HepG2 (cell line): ENCODE measurements around the gene ATG2B. TPM values are rescaled to one million over a fixed set of nuclear protein-coding genes. Genes with fewer than 3 reads are reported as not detected.

Experiments used
- ATAC-seq: fragments of 200-7000 bp; cut with Tn5 transposase; 3 replicates; pipeline ENCODE4 v1.9.1; 2020; ENCODE audit warnings: mild to moderate bottlenecking, moderate library complexity
- BruUV-seq: library from RNA; stranded (reverse); fragments of 400-500 nt; replicated peaks from 2 replicates; lab custom pipeline; 2021; lab: Mats Ljungman, UMichigan
- CTCF ChIA-PET: fragments of 300-600 bp; formaldehyde crosslinking; extraction: SDS; loops from one replicate; lab custom pipeline; 2021; ENCODE audit warnings: low total read pairs, inconsistent platforms, low intra/inter-chr PET ratio; lab: Yijun Ruan, JAX
- POLR2A ChIA-PET: fragments of 350-600 bp; sonication (Branson Sonifier 250); formaldehyde crosslinking; loops from one replicate; lab custom pipeline; 2020; ENCODE audit warnings: antibody characterized with exemption, inconsistent platforms; lab: Yijun Ruan, JAX
- DNase-seq: peaks from one replicate; pipeline ENCODE4 v3.0.0-alpha.2; 2015; ENCODE audit warnings: low spot score
- FAIRE-seq: peaks from 3 replicates; lab custom pipeline; 2011; peaks lifted over from hg19 to GRCh38; lab: Jason Lieb, UNC
- H2AFZ ChIP-seq: one replicate; pipeline ENCODE4 v1.6.1; 2011; ENCODE audit warnings: low read length, inconsistent platforms
- H3K27ac ChIP-seq: fragments of 300-600 bp; 3 replicates; pipeline ENCODE4 v1.8.0; 2011; ENCODE audit warnings: mixed run types, mild to moderate bottlenecking, mixed read lengths, low read length, inconsistent platforms; ENCODE audit not compliant: insufficient read depth; ENCODE audit errors: extremely low read length
- H3K27me3 ChIP-seq, 2 experiments: fragments of 200-600 bp in 1 of 2; 2 replicates in 1 of 2; 3 replicates in 1 of 2; pipeline versions ENCODE4 v1.6.0 to v1.8.0; 2011; ENCODE audit warnings: low read length in 2 of 2, mild to moderate bottlenecking in 2 of 2, moderate library complexity in 2 of 2, inconsistent platforms in 1 of 2; ENCODE audit not compliant: insufficient read depth in 2 of 2, control insufficient read depth in 1 of 2
- H3K36me3 ChIP-seq, 2 experiments: fragments of 200-600 bp in 1 of 2; replicated peaks in 1 of 2; 2 replicates in 1 of 2; 3 replicates in 1 of 2; pipeline versions ENCODE4 v1.5.1 to v1.8.0; 2011; ENCODE audit warnings: low read length in 2 of 2, inconsistent platforms in 1 of 2; ENCODE audit not compliant: insufficient read depth in 2 of 2, control insufficient read depth in 1 of 2
- H3K4me1 ChIP-seq: 2 replicates; pipeline ENCODE4 v1.5.1; 2012; ENCODE audit warnings: low read length, inconsistent platforms; ENCODE audit not compliant: insufficient read depth
- H3K4me2 ChIP-seq: 2 replicates; pipeline ENCODE4 v1.6.0; 2011; ENCODE audit warnings: low read depth, low read length, inconsistent platforms
- H3K4me3 ChIP-seq, 3 experiments: fragments of 200-600 bp in 1 of 3; sonication (generic), shearing (Covaris generic) in 1 of 3; replicated peaks in 1 of 3; 2 replicates each; pipeline ENCODE4 v1.5.1; 2011 to 2016; ENCODE audit warnings: low read length in 3 of 3, inconsistent platforms in 2 of 3, low read depth in 2 of 3, mild to moderate bottlenecking in 2 of 3, control low read depth in 1 of 3, mixed read lengths in 1 of 3; ENCODE audit not compliant: insufficient read depth in 1 of 3
- H3K79me2 ChIP-seq: one replicate; pipeline ENCODE4 v1.6.1; 2011; ENCODE audit warnings: low read length, inconsistent platforms; ENCODE audit not compliant: insufficient read depth
- H3K9ac ChIP-seq: 2 replicates; pipeline ENCODE4 v1.6.0; 2011; ENCODE audit warnings: mild to moderate bottlenecking, low read depth, low read length, inconsistent platforms; ENCODE audit not compliant: insufficient read depth
- H3K9me3 ChIP-seq: 2 replicates; pipeline ENCODE4 v1.5.1; 2012; ENCODE audit warnings: mild to moderate bottlenecking, low read length
- H4K20me1 ChIP-seq: 2 replicates; pipeline ENCODE4 v1.6.0; 2011; ENCODE audit warnings: inconsistent platforms, mild to moderate bottlenecking, low read length, moderate library complexity; ENCODE audit not compliant: insufficient read depth
- ADNP ChIP-seq: sonication (generic); formaldehyde crosslinking; IDR thresholded peaks from 2 replicates; pipeline ENCODE4 v1.4.0; 2020; ENCODE audit warnings: missing genetic modification reagents
- AKAP8 ChIP-seq: sonication (generic); formaldehyde crosslinking; IDR thresholded peaks from 2 replicates; pipeline ENCODE4 v1.5.1; 2020; ENCODE audit warnings: mild to moderate bottlenecking, missing genetic modification reagents
- FOXO1 ChIP-seq: sonication (generic); formaldehyde crosslinking; IDR thresholded peaks from 2 replicates; pipeline ENCODE4 v1.4.0; 2020; ENCODE audit warnings: missing genetic modification reagents
- NR2C2 ChIP-seq: sonication (generic); formaldehyde crosslinking; IDR thresholded peaks from 2 replicates; pipeline ENCODE4 v1.4.0; 2020; ENCODE audit warnings: missing genetic modification reagents, mild to moderate bottlenecking, moderate library complexity, borderline replicate concordance
- PAXIP1 ChIP-seq: sonication (generic); formaldehyde crosslinking; conservative IDR thresholded peaks from 2 replicates; pipeline ENCODE4 v1.4.0; 2020; ENCODE audit warnings: mild to moderate bottlenecking, missing genetic modification reagents, moderate library complexity
- ZKSCAN5 ChIP-seq: sonication (generic); formaldehyde crosslinking; IDR thresholded peaks from 2 replicates; pipeline ENCODE4 v1.5.1; 2020; ENCODE audit warnings: mild to moderate bottlenecking, missing genetic modification reagents
- ZNF234 ChIP-seq: sonication (generic); formaldehyde crosslinking; conservative IDR thresholded peaks from 2 replicates; pipeline ENCODE4 v1.5.1; 2020; ENCODE audit warnings: mild to moderate bottlenecking, missing genetic modification reagents
- ZNF318 ChIP-seq: sonication (generic); formaldehyde crosslinking; IDR thresholded peaks from 2 replicates; pipeline ENCODE4 v1.4.0; 2020; ENCODE audit warnings: mild to moderate bottlenecking, missing genetic modification reagents
- ZNF460 ChIP-seq: sonication (generic); formaldehyde crosslinking; IDR thresholded peaks from 2 replicates; pipeline ENCODE4 v1.5.1; 2020; ENCODE audit warnings: missing genetic modification reagents, mild to moderate bottlenecking, borderline replicate concordance
- ZNF513 ChIP-seq: sonication (generic); formaldehyde crosslinking; conservative IDR thresholded peaks from 2 replicates; pipeline ENCODE4 v1.5.0; 2020; ENCODE audit warnings: missing genetic modification reagents
- ZNF652 ChIP-seq: IDR thresholded peaks from 2 replicates; pipeline ENCODE4 v1.6.1; 2016; ENCODE audit warnings: low read depth, borderline replicate concordance
- ZNF850 ChIP-seq: sonication (generic); formaldehyde crosslinking; conservative IDR thresholded peaks from 2 replicates; pipeline ENCODE4 v1.9.0; 2021; ENCODE audit warnings: mild to moderate bottlenecking, missing genetic modification reagents
- WGBS: methylation state at CpG from one replicate; pipeline ENCODE4 v1.1.6; 2017; ENCODE audit warnings: low lambda C conversion rate; 5-methylcytosine and 5-hydroxymethylcytosine counted together
- in situ Hi-C: cut with HindIII; loops from 2 replicates; pipeline ENCODE4 v1.10.0; 2017; ENCODE audit warnings: low pct_unique_long_range_greater_than_20kb; ENCODE audit not compliant: extremely low pct_ligation_motif_present
- intact Hi-C: fragments of 100-400 bp; cut with micrococcal nuclease; formaldehyde crosslinking; loops from one replicate; pipeline ENCODE4 v1.10.0; 2022; ENCODE audit not compliant: unreplicated experiment
- polyA plus RNA-seq, 8 experiments: library from polyadenylated mRNA; depleted of rRNA in 3 of 8; stranded (reverse) in 7 of 8; unstranded in 1 of 8; fragments of >200 nt; fragmentation: Illumina TruSeq in 4 of 8; extraction: Trizol in 4 of 8; gene quantifications; 2 replicates each; pipeline versions ENCODE4 v1.2.1 to v1.2.3, GENCODE V29; 2011 to 2016; ENCODE audit warnings: low read depth in 4 of 8, missing spikeins in 1 of 8, mixed read lengths in 1 of 8; ENCODE audit not compliant: insufficient read depth in 1 of 8
- total RNA-seq, 5 experiments: library from RNA; depleted of rRNA; stranded (reverse); fragments of >200 nt; fragmentation: Illumina TruSeq; extraction: Trizol; gene quantifications; 2 replicates each; pipeline ENCODE4 v1.2.3, GENCODE V29; 2016; ENCODE audit warnings: low read depth in 1 of 5

Gene ATG2B
- total and polyA plus RNA-seq, 2 of the 13 experiments (the other 11 are each of a cell fraction or from before 2014, with no cell fraction given) = 7.4 to 7.5 TPM

- FAIRE-seq (no peak), ATAC-seq (no peak; the same call in 2 of the 3 replicates)
- in situ Hi-C loops = no loop called here
- TF ChIP-seq ZNF318 (CRISPR knock-in tag) (no peak), FOXO1 (CRISPR knock-in tag) (no peak), ZKSCAN5 (CRISPR knock-in tag) (no peak), ZNF513 (CRISPR knock-in tag) (no peak), ZNF652 (CRISPR knock-in tag) (peak; percentile 35; the same call in 1 of the 2 replicates), AKAP8 (CRISPR knock-in tag) (no peak), ZNF460 (CRISPR knock-in tag) (no peak), ZNF234 (CRISPR knock-in tag) (no peak), NR2C2 (CRISPR knock-in tag) (no peak), ADNP (CRISPR knock-in tag) (no peak), PAXIP1 (CRISPR knock-in tag) (peak; percentile 62), ZNF850 (CRISPR knock-in tag) (no peak)
Measured at GRCh38 chr14:96284430-96284829, 78.7 kb downstream of the ATG2B start.

More at GRCh38 chr14:96284430-96284829, 78.7 kb downstream of the ATG2B start:
- Histone ChIP-seq H4K20me1 (no peaks in the 10 kb centered on the region), H2AFZ (no peak overlapping the region), H3K9me3 (no peaks in the 10 kb centered on the region), H3K27me3 (no peaks in the 10 kb centered on the region), H3K79me2 (no peaks in the 10 kb centered on the region), H3K4me1 (peaks cover 11% of the 10 kb centered on the region), H3K36me3 (peaks cover 2 to 12% of the 10 kb centered on the region in 2 experiments; a peak in 3 of 5 replicates), H3K9ac (no peak overlapping the region), H3K27ac (no peak overlapping the region), H3K4me3 (no peak overlapping the region), H3K4me2 (no peak overlapping the region)
- no TSS peak for BruUV-seq
- 24% methylated on average over 1 of the region's 1 CpG for WGBS
- CTCF ChIA-PET = no interaction called here
- no peak for DNase-seq
- POLR2A ChIA-PET = no interaction called here
- intact Hi-C loops = no loop called here
